HG03378 (cell line): Measurements from ENCODE around the gene LDB2.
A peak's percentile ranks its signal among the peaks of the same experiment; 100 is the strongest.
"Not testable (repeated sequence)": the region's sequence is repeated elsewhere in the genome, so short reads cannot be mapped to it uniquely, and the experiment has no call there.

Source experiments
- ATAC-seq: cut with Tn5 transposase; IDR thresholded peaks from one replicate; pipeline ENCODE4 v1.9.1; 2021; ENCODE audit warnings: mild to moderate bottlenecking, moderate library complexity; ENCODE audit not compliant: unreplicated experiment

LDB2 gene

GRCh38 chr4:16897991-16898827 is at the start of gene LDB2:
Gene LDB2, minus strand, starts transcription at chr4:16898645.
- ATAC-seq = no peak

GRCh38 chr4:16942491-16942890 is 44.0 kb upstream of the LDB2 start:
- no peak for ATAC-seq

GRCh38 chr4:16939178-16939577 is 40.7 kb upstream of the LDB2 start:
- ATAC-seq = no peak

DNA sequence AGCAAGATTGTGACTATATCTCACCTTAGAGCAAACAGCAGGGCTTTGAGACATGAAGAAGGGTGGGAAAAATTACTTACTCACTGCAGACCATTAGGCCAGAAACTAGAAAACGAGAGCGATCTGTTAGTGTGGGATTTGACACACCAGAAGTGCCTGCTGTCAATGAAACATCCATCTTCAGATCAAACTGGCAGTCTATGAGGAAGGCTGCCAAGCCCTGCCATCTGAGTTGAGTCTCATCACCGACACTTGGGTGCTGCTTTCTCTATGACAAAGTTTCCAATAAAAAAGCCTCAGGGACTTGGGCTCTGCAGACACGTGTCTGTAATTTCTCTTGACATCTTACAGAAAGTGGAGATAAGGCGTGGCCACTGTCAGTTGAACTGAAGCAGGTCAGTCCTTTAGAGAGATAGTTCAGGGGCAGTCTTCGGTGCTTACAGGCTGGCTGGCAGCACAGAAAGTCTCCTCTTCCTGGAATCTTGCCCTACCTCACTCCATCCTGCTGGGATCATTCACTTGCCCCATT is 40.1 kb upstream of the LDB2 start:
- ATAC-seq = no peak

DNA sequence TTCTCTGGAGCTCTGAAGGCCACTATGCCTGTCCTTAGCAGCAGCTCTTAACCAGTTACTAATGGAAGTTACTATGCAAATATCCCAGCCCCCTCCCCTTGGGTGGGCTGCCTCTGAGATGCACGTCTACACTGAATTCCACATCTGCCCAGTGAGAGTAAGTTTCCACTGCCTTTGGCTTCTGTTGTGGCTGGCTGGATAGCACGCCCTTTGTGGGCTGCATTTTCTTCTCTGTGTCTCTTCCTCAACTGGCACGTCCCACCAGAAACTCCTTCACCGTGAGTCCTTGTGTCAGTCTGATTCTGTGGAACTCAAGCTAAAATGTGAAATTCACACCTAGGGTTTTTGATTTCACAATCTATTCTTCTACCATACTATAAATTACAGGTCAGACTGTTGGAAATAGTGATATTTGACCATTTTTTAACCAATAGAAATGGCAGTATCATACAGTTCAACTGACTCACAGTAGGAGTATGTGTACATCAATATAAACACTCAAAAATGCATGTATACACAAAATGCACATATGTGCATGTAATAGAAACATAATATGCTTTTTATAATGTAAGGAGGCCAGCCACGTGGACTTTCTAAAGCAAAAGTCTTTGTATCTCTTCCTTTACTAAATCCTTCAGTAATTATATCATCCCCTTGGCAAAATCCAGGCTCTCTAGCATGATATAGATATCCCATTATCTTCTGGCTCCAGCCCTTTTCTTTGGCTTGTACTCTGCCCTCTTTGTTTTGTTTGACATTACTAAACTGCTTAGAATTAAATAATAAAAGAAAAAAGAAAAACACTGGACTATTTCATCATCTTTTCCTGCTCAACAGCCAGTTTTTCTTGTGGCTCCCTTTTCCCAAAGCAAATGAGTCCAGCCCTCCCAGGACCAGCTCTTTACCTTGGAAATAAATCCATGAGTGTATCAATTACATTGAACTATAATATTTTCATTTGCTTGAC is 33.2 kb upstream of the LDB2 start:
- no peak for ATAC-seq

- no peak for ATAC-seq
These were observed 27.8 kb upstream of the LDB2 start for GRCh38 chr4:16926214-16926613.

- ATAC-seq = not testable (repeated sequence)
These were observed 20.3 kb upstream of the LDB2 start for GRCh38 chr4:16918716-16919115.

- peak; percentile 96 for ATAC-seq
These were observed 18.4 kb upstream of the LDB2 start for GRCh38 chr4:16916719-16917337.

DNA sequence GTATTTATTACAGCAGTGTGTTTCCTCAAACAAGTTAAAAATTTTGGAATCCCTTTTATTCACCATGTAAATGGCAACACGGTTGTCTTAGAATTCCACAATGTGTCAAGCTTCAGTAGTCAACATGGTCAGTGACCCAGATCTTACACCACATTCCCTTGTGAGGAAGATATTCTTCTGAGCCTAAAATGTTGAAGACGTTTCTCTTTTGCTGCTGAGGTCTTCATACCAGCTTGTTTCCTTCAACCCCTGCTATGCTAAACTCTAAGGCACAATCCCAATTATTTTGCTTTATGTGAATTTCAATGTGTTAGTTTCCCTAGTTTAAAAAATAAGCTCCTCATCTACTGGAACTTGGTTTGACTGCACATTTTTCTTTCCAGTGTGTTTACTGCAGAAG is 17.6 kb upstream of the LDB2 start:
- no peak for ATAC-seq

DNA sequence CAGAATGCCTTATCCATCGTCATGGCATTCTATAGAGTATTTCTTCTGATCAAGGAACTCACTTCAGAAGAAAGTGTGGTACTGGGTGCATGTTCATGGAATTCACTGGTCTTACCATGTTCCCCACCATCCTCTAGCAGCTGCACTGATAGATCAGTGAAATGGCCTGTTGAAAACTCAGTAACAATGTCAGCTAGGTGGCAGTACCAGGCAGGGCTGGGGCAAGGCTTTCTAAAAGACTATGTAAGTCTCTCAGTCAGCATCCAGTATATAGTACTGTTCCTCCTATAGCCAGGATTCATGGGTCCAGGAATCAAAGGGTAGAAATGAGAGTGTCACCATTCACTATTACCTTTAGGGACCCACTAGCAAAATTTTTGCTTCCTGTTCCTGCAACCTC is 15.8 kb upstream of the LDB2 start:
- ATAC-seq = no peak

DNA sequence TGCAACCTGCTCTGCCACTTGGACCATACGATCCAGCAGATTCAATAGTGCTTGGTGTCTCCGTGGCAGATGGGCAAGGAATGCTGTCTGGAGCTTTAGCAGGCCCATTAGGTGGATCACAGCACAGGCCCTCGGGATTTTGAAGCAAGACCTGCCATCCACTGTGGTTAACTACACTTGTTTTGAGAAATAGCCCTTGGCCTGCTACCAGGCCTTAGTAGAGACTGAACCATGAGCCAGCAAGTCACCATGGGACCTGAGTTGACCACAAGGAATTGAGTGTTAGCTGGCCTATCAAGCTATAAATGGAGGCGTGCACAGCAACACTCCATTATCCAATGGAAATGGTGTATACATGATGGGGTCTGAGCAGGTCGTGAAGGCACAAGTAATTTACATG is 14.5 kb upstream of the LDB2 start:
- ATAC-seq = no peak

DNA sequence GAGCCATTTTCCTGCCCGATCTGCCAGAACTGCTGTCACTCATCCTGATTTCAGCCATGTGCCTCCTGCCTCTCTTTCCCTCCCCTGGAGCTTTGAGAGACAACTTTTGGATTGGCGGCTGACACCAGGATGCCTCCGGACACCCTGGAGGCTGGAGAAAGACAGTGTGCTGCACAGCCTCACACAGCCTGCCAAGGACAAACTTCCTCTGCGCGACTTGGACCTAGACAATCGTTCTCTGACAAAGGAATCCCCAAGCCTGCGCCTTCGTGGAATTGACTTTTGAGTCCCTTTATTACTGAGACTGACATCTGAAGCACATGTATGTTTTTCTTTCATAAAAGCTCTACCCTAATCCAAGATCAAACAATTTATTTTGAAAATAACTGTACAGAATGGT is 10.8 kb upstream of the LDB2 start:
- no peak for ATAC-seq

DNA sequence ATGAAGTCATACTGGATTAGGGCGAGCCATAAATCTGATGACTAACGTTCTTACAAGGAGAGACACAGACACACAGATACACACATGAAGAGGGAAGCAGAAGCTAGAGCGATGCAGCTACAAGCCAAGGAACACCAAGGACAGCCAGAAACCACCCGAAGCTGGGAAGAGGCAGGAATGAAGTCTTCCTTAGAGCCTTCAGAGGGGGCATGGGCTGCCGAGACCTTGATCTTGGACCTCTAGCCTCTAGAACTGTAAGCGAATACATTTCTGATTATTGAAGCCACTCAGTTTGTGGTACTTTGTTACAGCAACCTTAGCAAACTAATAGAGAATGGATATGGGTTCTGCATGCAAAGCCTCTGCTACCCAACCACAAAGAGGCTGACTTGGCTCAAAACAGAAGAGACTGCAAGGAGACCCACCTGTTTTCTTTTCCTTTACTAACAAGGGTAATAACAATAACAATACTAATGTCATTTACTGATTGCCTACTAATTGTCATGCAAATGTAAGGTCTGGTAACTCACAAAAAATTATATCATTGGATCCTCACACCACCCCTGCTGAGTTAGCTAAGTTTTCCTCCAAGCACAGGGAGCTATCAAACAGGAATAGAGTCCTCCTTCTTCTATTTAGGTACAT is 10.1 kb upstream of the LDB2 start:
- no peak for ATAC-seq

DNA sequence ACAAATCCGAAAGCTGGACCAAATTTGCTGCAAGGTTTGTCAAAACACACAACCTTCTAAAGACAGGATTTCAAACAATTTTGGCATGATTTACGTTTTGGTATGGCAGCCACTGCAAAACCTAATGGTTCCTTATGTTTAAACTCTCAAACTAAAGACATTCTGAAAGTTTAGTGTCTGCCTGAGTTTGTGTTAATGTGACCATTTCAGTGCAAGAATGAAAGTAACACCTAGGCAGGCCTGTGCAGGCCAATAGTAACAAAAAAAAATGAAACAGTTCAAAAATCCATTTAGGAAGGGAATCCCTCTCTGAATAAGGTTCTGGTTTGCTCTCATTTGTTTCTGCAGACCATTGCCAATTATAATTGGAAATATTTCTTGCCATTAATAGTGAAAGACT is 1.9 kb upstream of the LDB2 start:
- ATAC-seq = no peak

DNA sequence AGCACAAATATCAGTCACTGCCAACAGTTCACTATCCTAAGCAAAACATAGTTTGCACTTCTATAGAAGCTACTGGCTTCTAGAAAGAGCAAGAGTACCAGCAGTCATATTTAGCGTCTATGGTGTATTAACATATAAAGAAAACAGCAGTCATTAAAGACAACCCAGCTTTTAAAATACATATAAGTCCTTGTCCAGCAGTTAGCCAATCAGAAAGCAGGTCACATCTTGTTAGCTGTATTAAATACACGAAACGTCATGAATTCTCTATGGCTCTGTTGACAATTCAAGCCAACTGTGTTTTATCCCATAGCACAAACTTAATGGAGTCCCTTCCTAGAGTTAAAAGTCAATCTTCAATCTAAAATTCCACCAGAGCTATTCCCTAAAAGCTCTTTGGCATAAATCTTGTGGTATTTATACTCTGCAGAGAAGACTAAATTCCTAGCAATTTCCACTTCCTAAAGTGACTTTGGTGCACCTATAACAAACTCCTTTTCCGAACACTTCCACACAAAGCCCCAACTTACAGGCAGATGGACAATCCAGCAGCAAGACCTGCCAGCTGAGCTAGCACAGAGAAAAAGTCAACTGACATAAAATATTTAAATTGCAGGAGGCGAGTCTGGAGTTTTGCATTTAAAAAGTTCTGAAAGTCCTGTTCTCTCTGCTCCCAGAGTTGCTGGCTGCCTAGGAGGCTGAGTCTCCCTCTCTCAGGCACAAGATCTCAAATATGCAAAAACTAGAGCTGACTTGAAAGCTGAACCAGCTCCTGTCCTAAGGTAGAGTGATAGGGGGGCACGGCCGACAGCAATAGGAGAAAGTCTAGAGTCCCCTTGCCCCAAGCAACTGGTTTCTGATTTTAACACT is 1.3 kb downstream of the LDB2 start:
- ATAC-seq = no peak

DNA sequence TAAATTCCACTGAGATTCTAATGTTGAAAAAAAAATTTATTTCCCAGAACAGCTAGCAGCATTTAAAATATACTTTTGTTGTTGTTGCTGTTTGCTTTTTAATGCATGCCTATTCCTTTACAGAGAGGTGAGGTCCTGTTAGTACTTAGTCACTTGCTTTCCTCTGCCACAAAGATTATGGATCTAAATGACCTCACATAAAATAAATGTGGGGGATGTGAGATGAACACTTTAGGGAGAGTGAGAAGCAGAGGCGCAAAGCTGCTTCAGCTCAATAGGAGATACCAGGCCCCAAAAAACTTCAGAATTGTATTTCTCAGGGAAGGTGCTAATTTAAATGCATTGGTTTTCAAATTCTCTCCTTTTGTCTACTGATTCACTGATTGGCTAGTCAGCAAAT is 4.0 kb downstream of the LDB2 start:
- ATAC-seq = no peak

GRCh38 chr4:16893141-16893651 is 5.2 kb downstream of the LDB2 start:
- ATAC-seq = no peak

DNA sequence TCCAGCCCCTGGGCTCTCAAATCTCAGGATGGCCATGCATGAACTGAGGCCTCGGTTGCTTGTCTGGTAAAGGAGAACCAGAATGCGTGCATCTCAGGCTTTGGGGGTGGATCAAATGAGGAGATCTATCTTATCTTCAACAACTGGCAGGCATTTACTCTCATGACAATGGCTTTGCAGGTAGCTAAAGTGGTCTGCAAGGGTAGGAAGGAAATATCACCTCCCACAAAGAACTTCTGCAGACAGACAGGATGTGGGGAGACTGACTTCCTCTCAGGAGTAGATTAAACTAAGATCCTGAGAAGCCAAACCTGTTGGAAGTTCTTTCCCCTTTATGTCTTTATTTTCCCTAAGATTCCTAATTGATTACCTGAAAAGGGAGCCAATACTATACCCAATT is 7.8 kb downstream of the LDB2 start:
- no peak for ATAC-seq

DNA sequence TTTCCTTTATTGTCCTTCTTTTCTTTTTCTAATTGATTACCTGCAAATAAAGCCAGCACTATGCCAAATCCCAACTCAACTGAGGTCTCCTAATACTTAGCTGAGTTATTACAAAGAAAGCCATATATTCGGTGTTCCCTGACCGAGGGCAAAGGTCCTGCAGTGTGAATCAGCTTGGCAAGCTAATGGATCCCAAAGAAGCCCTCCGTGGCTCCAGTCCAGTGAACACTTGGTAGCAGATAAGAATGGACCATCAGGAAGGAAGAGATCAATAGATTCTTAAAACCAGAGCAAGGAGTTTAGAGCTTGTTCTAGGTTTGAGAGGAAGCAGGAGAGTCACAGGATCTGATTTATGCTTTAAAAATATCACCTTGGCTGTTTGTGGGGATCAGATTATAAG is 8.5 kb downstream of the LDB2 start:
- ATAC-seq = no peak

DNA sequence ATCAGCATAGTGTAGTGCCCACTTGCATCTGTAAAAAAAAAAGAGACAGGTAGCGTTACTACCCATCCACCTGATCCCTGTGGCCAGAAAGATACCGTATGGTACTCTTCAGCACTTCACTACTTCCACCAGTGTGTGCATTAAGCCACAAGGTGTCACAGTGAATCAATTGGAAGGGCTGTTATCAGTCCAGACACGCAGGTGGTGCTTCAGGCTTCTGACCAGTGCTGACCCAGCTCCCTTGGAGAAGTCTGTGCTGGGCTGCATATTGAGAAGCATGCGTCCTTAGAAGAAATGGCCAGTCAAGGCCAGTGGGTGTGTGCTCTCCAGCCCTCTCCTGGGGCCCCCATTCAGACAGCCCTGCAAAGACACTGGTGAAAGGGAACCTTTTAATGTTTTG is 10.6 kb downstream of the LDB2 start:
- ATAC-seq = no peak
